DND-41 (cell line): ENCODE results near the gene RHOH.

Experiments used
- ATAC-seq: fragments of 200-7000 bp; cut with Tn5 transposase; 3 replicates; pipeline ENCODE4 v1.9.1; 2021; ENCODE audit warnings: low read depth; ENCODE audit not compliant: insufficient read depth
- DNase-seq: peaks from one replicate; pipeline ENCODE4 v3.0.0-alpha.2; 2020
- H2AFZ ChIP-seq: 2 replicates; pipeline ENCODE4 v1.6.0; 2012; ENCODE audit warnings: low read depth, low read length
- H3K27ac ChIP-seq: 2 replicates; pipeline ENCODE4 v1.5.1; 2012; ENCODE audit warnings: low read length, inconsistent platforms
- H3K27me3 ChIP-seq: fragments of 200-600 bp; sonication (generic); 2 replicates; pipeline ENCODE4 v1.6.0; 2012; ENCODE audit warnings: low read length, mild to moderate bottlenecking, inconsistent platforms; ENCODE audit not compliant: insufficient read depth, poor library complexity
- H3K36me3 ChIP-seq: 2 replicates; pipeline ENCODE4 v1.5.1; 2012; ENCODE audit warnings: low read length, inconsistent platforms; ENCODE audit not compliant: insufficient read depth
- H3K4me1 ChIP-seq: 2 replicates; pipeline ENCODE4 v1.5.1; 2012; ENCODE audit warnings: mild to moderate bottlenecking, low read length; ENCODE audit not compliant: insufficient read depth
- H3K4me2 ChIP-seq: 2 replicates; pipeline ENCODE4 v1.6.0; 2012; ENCODE audit warnings: mild to moderate bottlenecking, moderate library complexity, low read length, inconsistent platforms; ENCODE audit not compliant: insufficient read depth
- H3K4me3 ChIP-seq, 2 experiments: fragments of 200-600 bp in 1 of 2; shearing (Covaris generic) in 1 of 2; 2 replicates each; pipeline ENCODE4 v1.5.1; 2012 to 2016; ENCODE audit warnings: inconsistent platforms in 2 of 2, low read length in 2 of 2, mild to moderate bottlenecking in 2 of 2, low read depth in 1 of 2, moderate library complexity in 1 of 2
- H3K79me2 ChIP-seq: 2 replicates; pipeline ENCODE4 v1.6.0; 2012; ENCODE audit warnings: low read length, inconsistent platforms; ENCODE audit not compliant: insufficient read depth
- H3K9ac ChIP-seq: 2 replicates; pipeline ENCODE4 v1.6.0; 2012; ENCODE audit warnings: low read depth, mild to moderate bottlenecking, inconsistent platforms, low read length, moderate library complexity
- H3K9me3 ChIP-seq: 2 replicates; pipeline ENCODE4 v1.5.1; 2012; ENCODE audit warnings: low read length, moderate library complexity, mild to moderate bottlenecking, inconsistent platforms; ENCODE audit not compliant: insufficient read depth, severe bottlenecking
- H4K20me1 ChIP-seq: 2 replicates; pipeline ENCODE4 v1.6.0; 2012; ENCODE audit warnings: low read length; ENCODE audit not compliant: insufficient read depth
- CTCF ChIP-seq: IDR thresholded peaks from 2 replicates; pipeline ENCODE4 v1.5.1; 2012; ENCODE audit warnings: borderline replicate concordance, low read length, moderate library complexity, mild to moderate bottlenecking; ENCODE audit not compliant: poor library complexity, severe bottlenecking; ENCODE audit errors: extremely low read depth
- EZH2 ChIP-seq: IDR thresholded peaks from 3 replicates; pipeline ENCODE4 v1.6.1; 2012; ENCODE audit warnings: borderline replicate concordance, low read depth, mild to moderate bottlenecking, moderate library complexity, low read length, inconsistent platforms; ENCODE audit not compliant: severe bottlenecking

The RHOH gene

GRCh38 chr4:40214661-40215418 is 18.0 kb downstream of the RHOH start:
- Histone ChIP-seq H3K36me3 (peaks cover 88% of the 10 kb centered on the region), H3K27ac (no peak overlapping the region), H3K9me3 (no peaks in the 10 kb centered on the region), H4K20me1 (peaks cover 88% of the 10 kb centered on the region), H3K79me2 (peaks cover 100% of the 10 kb centered on the region), H2AFZ (no peak overlapping the region), H3K4me3 (no peak overlapping the region), H3K4me1 (peaks cover 56% of the 10 kb centered on the region), H3K27me3 (no peaks in the 10 kb centered on the region), H3K9ac (no peak overlapping the region), H3K4me2 (no peak overlapping the region)
- DNase-seq: no peak
- ATAC-seq: no peak
- no peak for TF ChIP-seq EZH2
- no peak for TF ChIP-seq CTCF

DNA sequence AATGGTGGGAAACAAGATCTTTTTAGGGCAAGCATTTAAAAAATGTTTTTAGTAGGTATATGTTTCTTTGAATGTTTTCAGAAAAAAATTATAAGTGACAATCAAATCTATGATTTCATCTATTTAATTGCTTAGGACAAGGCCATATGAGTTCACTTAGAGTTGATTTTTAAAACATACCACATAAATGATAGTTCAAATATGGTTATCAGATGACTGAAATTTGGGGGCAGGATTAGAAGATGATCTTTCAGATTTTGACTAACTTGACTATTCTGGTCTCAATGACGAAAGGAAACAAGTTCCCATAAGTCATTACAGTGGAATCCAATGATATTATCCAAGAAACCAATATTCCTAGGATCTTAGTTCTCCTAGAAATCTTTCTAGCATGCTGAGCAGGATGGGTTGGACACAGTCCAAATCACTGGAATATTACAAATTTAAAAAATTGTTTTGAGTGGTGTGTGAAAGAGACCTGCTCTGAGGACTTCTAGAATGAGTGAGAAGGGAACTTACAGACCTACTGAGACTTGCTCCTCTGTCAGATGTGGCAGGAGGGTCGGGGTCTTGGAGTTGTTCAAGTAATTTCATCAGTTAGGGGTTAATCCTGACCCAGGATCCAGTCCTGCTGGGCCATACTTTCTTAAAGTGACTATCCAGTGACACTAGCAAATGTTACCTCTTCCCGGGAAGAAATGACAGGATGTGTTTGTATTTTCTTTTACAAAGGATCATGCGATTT is 20.0 kb downstream of the RHOH start:
- Histone ChIP-seq H3K4me2 (no peak overlapping the region), H3K27ac (peak overlapping the region; percentile 12; the same call in 1 of the 2 replicates), H3K79me2 (peaks cover 100% of the 10 kb centered on the region)

DNA sequence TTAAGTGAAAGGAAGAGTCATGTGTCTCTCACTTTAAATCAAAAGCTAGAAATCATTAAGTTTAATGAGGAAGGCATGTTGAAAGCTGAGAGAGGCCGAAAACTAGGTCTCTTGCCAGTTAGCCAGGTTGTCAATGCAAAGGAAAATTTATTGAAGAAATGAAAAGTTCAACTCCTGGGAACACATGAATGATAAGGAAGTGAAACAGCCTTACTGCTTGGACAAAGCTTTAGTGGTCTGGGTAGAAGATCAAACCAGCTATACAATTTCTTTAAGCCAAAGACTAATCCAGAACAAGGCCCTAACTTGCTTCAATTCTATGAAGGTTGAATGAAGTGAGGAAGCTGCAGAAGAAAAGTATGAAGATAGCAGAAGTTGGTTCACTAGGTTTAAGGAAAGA is 24.9 kb downstream of the RHOH start:
- Histone ChIP-seq H3K9ac (no peak overlapping the region), H2AFZ (no peak overlapping the region), H3K4me2 (no peak overlapping the region), H3K9me3 (no peaks in the 10 kb centered on the region), H3K27me3 (no peaks in the 10 kb centered on the region), H3K4me3 (no peak overlapping the region), H3K4me1 (peaks cover 44% of the 10 kb centered on the region), H4K20me1 (peaks cover 85% of the 10 kb centered on the region), H3K27ac (0 out of 2 replicates have a peak overlapping the region, but pooled peaks have one; percentile 16), H3K36me3 (peaks cover 91% of the 10 kb centered on the region), H3K79me2 (peaks cover 99% of the 10 kb centered on the region)
- ATAC-seq (no peak), DNase-seq (no peak)
- no peak for TF ChIP-seq EZH2
- no peak for TF ChIP-seq CTCF

More for the DNA sequence above, 20.0 kb downstream of the RHOH start:
- TF ChIP-seq EZH2: no peak
- TF ChIP-seq CTCF: no peak
- peaks cover 88% of the 10 kb centered on the region for H3K36me3 ChIP-seq
- no peak overlapping the region for H2AFZ ChIP-seq
- peaks cover 88% of the 10 kb centered on the region for H4K20me1 ChIP-seq
- no peak overlapping the region for H3K4me3 ChIP-seq
- ATAC-seq: no peak
- DNase-seq: no peak
- no peak overlapping the region for H3K9ac ChIP-seq
- H3K9me3 ChIP-seq: no peaks in the 10 kb centered on the region
- H3K27me3 ChIP-seq: no peaks in the 10 kb centered on the region
- H3K4me1 ChIP-seq: peaks cover 40% of the 10 kb centered on the region
